Loucy (cell line): ENCODE results near the gene TXNDC12.

ENCODE experiments used
- H2AFZ ChIP-seq: fragments of 200-600 bp; sonication (generic); 2 replicates; pipeline ENCODE4 v1.6.0; 2016; ENCODE audit warnings: antibody characterized with exemption, mild to moderate bottlenecking, low read length, moderate library complexity
- H3F3A ChIP-seq: fragments of 200-600 bp; 2 replicates; pipeline ENCODE4 v1.6.0; 2016; ENCODE audit warnings: antibody characterized with exemption, low read depth, mild to moderate bottlenecking
- H3K27me3 ChIP-seq: fragments of 200-600 bp; sonication (generic); 2 replicates; pipeline ENCODE4 v1.6.1; 2014; ENCODE audit warnings: low read length, mild to moderate bottlenecking; ENCODE audit not compliant: insufficient read depth, poor library complexity, severe bottlenecking
- H3K36me3 ChIP-seq: fragments of 200-600 bp; sonication (generic); 2 replicates; pipeline ENCODE4 v1.6.1; 2016; ENCODE audit warnings: low read length; ENCODE audit not compliant: insufficient read depth
- H3K4me1 ChIP-seq: fragments of 200-600 bp; sonication (generic); 2 replicates; pipeline ENCODE4 v1.5.1; 2014; ENCODE audit warnings: low read length, mild to moderate bottlenecking; ENCODE audit not compliant: insufficient read depth, poor library complexity, severe bottlenecking
- H3K4me2 ChIP-seq: fragments of 200-600 bp; sonication (generic); 2 replicates; pipeline ENCODE4 v1.6.0; 2014; ENCODE audit warnings: antibody characterized with exemption, low read length, low read depth, mild to moderate bottlenecking; ENCODE audit not compliant: poor library complexity, severe bottlenecking
- H3K4me3 ChIP-seq: fragments of 200-600 bp; sonication (generic); 2 replicates; pipeline ENCODE4 v1.5.1; 2014; ENCODE audit warnings: low read length, mild to moderate bottlenecking, mixed read lengths; ENCODE audit not compliant: poor library complexity, severe bottlenecking
- H3K79me2 ChIP-seq: fragments of 200-600 bp; sonication (generic); 2 replicates; pipeline ENCODE4 v1.6.1; 2014; ENCODE audit warnings: low read length; ENCODE audit not compliant: insufficient read depth
- H3K9ac ChIP-seq: fragments of 200-600 bp; sonication (generic); 2 replicates; pipeline ENCODE4 v1.6.0; 2014; ENCODE audit warnings: mild to moderate bottlenecking, low read depth, low read length, moderate library complexity; ENCODE audit not compliant: poor library complexity, severe bottlenecking
- H3K9me2 ChIP-seq: fragments of 200-600 bp; sonication (generic); replicated peaks from 2 replicates; pipeline ENCODE4 v1.6.1; 2016; ENCODE audit warnings: low read depth, low read length, mixed read lengths
- H3K9me3 ChIP-seq: fragments of 200-600 bp; sonication (generic); 2 replicates; pipeline ENCODE4 v1.6.1; 2014; ENCODE audit warnings: mild to moderate bottlenecking, antibody characterized with exemption, low read length, low read depth; ENCODE audit not compliant: insufficient read depth
- H4K20me1 ChIP-seq: fragments of 200-600 bp; sonication (generic); 2 replicates; pipeline ENCODE4 v1.6.0; 2014; ENCODE audit warnings: antibody characterized with exemption, low read length, mild to moderate bottlenecking; ENCODE audit not compliant: insufficient read depth, poor library complexity, severe bottlenecking
- CTCF ChIP-seq: fragments of 200-600 bp; sonication (generic); conservative IDR thresholded peaks from 2 replicates; pipeline ENCODE4 v1.5.1; 2014; ENCODE audit warnings: mild to moderate bottlenecking, antibody characterized with exemption, low read length
- EZH2phosphoT487 ChIP-seq: fragments of 200-600 bp; IDR thresholded peaks from 2 replicates; pipeline ENCODE4 v1.6.1; 2018; ENCODE audit warnings: antibody characterized with exemption, mild to moderate bottlenecking, moderate library complexity, borderline replicate concordance

TXNDC12 gene

DNA sequence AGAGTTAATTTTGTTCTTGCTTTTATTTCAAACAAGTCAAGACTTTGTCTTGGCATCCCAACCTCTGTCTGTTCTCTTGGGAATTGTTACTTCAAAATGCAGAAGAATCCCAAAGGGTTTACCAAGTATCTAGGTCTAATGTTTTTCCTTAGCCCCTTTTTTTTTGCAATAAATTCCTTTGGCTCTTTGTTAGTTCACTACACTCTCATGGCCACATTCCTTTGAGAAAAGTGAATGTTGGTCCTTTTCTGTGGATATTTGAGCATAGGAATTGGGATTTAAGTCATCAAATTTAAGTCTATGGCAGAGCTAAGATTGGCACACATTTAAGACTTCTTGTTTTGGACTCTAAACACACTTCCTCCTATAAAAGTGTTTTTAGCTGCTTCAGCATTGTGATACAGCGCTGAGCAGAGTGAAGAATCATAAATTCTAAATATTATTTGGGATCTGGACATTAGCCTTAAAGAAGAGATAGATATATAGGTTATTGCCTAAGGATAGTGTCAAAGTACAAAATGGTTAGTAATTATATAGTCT is 3.0 kb upstream of the TXNDC12 start:
- TF ChIP-seq CTCF: no peak
- TF ChIP-seq EZH2phosphoT487: no peak
- Histone ChIP-seq H3K4me1 (peaks cover 47% of the 10 kb centered on the region), H3K79me2 (peaks cover 89% of the 10 kb centered on the region), H3K9me2 (no peaks in the 10 kb centered on the region), H3K4me2 (peak overlapping the region; percentile 96), H3K4me3 (peak overlapping the region; percentile 86), H4K20me1 (peaks cover 60% of the 10 kb centered on the region), H3F3A (no peaks in the 10 kb centered on the region), H3K27me3 (no peaks in the 10 kb centered on the region), H3K9ac (peak overlapping the region; percentile 91), H3K36me3 (peaks cover 19% of the 10 kb centered on the region; the same call in 1 of the 2 replicates), H3K9me3 (no peaks in the 10 kb centered on the region), H2AFZ (no peak overlapping the region)

DNA sequence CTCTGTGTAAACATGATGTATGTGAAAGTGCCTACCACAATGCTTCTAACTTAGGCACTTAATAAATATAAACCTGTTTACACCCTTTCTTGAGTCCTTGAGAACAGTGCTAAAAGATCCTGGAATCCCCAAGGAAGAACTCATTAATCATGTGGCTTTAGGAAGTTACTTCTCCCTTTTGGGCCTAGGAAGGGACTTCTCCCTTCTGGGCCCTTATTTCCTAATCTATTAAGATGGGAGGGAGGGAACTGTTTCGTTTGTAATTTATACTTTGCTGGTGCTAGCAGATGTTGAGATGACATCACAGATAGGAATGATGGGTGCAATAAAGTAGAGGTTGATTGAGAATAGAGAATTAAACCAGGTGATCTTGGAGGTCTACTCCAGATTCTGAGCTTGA is 2.3 kb upstream of the TXNDC12 start:
- TF ChIP-seq CTCF (no peak), EZH2phosphoT487 (no peak)

DNA sequence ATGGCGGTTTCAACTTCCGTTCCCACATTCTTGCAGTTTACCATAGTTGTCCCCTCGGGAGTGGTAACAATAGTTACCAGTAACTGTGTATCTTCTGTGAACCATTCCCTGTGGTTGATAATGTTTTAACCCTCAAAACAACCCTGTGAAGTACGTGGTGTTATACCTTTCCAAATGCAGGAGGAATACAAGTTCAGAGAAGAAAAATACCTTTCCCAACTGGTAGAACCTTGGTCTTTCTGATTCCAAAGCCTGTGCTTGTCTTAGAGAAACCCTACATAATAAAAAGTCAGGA is 1.9 kb upstream of the TXNDC12 start:
- Histone ChIP-seq H3K79me2 (peaks cover 92% of the 10 kb centered on the region), H3K4me1 (peaks cover 51% of the 10 kb centered on the region), H3K9me3 (no peaks in the 10 kb centered on the region), H2AFZ (peak overlapping the region; percentile 69), H3K27me3 (no peaks in the 10 kb centered on the region), H4K20me1 (peaks cover 56% of the 10 kb centered on the region), H3F3A (no peaks in the 10 kb centered on the region), H3K36me3 (peaks cover 12% of the 10 kb centered on the region; the same call in 1 of the 2 replicates), H3K4me3 (peak overlapping the region; percentile 86), H3K4me2 (peak overlapping the region; percentile 96), H3K9ac (peak overlapping the region; percentile 91), H3K9me2 (no peaks in the 10 kb centered on the region)
- TF ChIP-seq EZH2phosphoT487: no peak
- TF ChIP-seq CTCF: no peak

More for the DNA sequence above, 2.3 kb upstream of the TXNDC12 start:
- H3K4me3 ChIP-seq: peak overlapping the region; percentile 86
- H4K20me1 ChIP-seq: peaks cover 54% of the 10 kb centered on the region
- H3K9ac ChIP-seq: peak overlapping the region; percentile 91
- no peaks in the 10 kb centered on the region for H3F3A ChIP-seq
- no peaks in the 10 kb centered on the region for H3K9me3 ChIP-seq
- H3K27me3 ChIP-seq: no peaks in the 10 kb centered on the region
- H3K4me1 ChIP-seq: peaks cover 48% of the 10 kb centered on the region
- H2AFZ ChIP-seq: no peak overlapping the region
- no peaks in the 10 kb centered on the region for H3K9me2 ChIP-seq
- H3K36me3 ChIP-seq: peaks cover 12% of the 10 kb centered on the region; the same call in 1 of the 2 replicates
- H3K79me2 ChIP-seq: peaks cover 89% of the 10 kb centered on the region
- peak overlapping the region; percentile 96 for H3K4me2 ChIP-seq
